SU-DHL-6 (cell line): ENCODE results near the gene BOK.

Experiments used
- H2AFZ ChIP-seq: fragments of 200-600 bp; sonication (generic); 2 replicates; pipeline ENCODE4 v1.6.1; 2014; ENCODE audit warnings: low read depth, mild to moderate bottlenecking, moderate library complexity, mixed read lengths, antibody characterized with exemption, low read length; ENCODE audit not compliant: severe bottlenecking
- H3F3A ChIP-seq: fragments of 200-600 bp; shearing (Covaris generic); 2 replicates; pipeline ENCODE4 v1.6.0; 2016; ENCODE audit warnings: antibody characterized with exemption, mild to moderate bottlenecking; ENCODE audit not compliant: insufficient read depth
- H3K27ac ChIP-seq: fragments of 200-600 bp; sonication (generic); 2 replicates; pipeline ENCODE4 v1.5.1; 2016; ENCODE audit warnings: low read depth, mild to moderate bottlenecking, low read length, moderate library complexity, mixed read lengths
- H3K27me3 ChIP-seq: fragments of 200-600 bp; sonication (generic), shearing (Covaris generic); 2 replicates; pipeline ENCODE4 v1.6.0; 2014; ENCODE audit warnings: mild to moderate bottlenecking, low read length
- H3K36me3 ChIP-seq: fragments of 200-600 bp; sonication (generic); 2 replicates; pipeline ENCODE4 v1.6.1; 2014; ENCODE audit warnings: mild to moderate bottlenecking, low read length, mixed read lengths
- H3K4me2 ChIP-seq: fragments of 300-600, 200-600 bp; shearing (Covaris generic), sonication (generic); 2 replicates; pipeline ENCODE4 v1.6.0; 2014; ENCODE audit warnings: low read length, low read depth, mild to moderate bottlenecking; ENCODE audit not compliant: poor library complexity, severe bottlenecking
- H3K4me3 ChIP-seq: fragments of 200-600 bp; sonication (generic); 2 replicates; pipeline ENCODE4 v1.5.1; 2014; ENCODE audit warnings: antibody characterized with exemption, low read length, mild to moderate bottlenecking, mixed read lengths; ENCODE audit not compliant: insufficient read depth, poor library complexity, severe bottlenecking
- H3K79me2 ChIP-seq: fragments of 200-600 bp; sonication (generic); 2 replicates; pipeline ENCODE4 v1.6.1; 2014; ENCODE audit warnings: mild to moderate bottlenecking, low read length, moderate library complexity; ENCODE audit not compliant: insufficient read depth
- H3K9ac ChIP-seq: fragments of 200-600 bp; sonication (generic); 2 replicates; pipeline ENCODE4 v1.7.0; 2014; ENCODE audit warnings: mild to moderate bottlenecking, low read length
- H3K9me2 ChIP-seq: fragments of 200-600 bp; sonication (generic); replicated peaks from 2 replicates; pipeline ENCODE4 v1.6.1; 2014; ENCODE audit warnings: low read length; ENCODE audit not compliant: insufficient read depth
- H3K9me3 ChIP-seq: fragments of 200-600 bp; sonication (generic); 2 replicates; pipeline ENCODE4 v1.6.1; 2014; ENCODE audit warnings: low read length, mixed read lengths; ENCODE audit not compliant: insufficient read depth
- H4K20me1 ChIP-seq: fragments of 200-600 bp; sonication (generic); 2 replicates; pipeline ENCODE4 v1.6.1; 2014; ENCODE audit warnings: low read depth, mild to moderate bottlenecking, antibody characterized with exemption, low read length, moderate library complexity, mixed read lengths
- EZH2phosphoT487 ChIP-seq: fragments of 200-600 bp; sonication (generic), shearing (Covaris generic); conservative IDR thresholded peaks from 2 replicates; pipeline ENCODE4 v1.6.1; 2018; ENCODE audit warnings: mild to moderate bottlenecking, antibody characterized with exemption, low read length, moderate library complexity, mixed read lengths
- TF ChIP-seq, protein P1 (sequence below): fragments of 200-600 bp; sonication (generic); IDR thresholded peaks from one replicate; pipeline ENCODE4 v1.5.1; 2017; ENCODE audit warnings: antibody characterized with exemption, mild to moderate bottlenecking, low read length, moderate library complexity; ENCODE audit not compliant: insufficient read depth, poor library complexity, severe bottlenecking

BOK gene

DNA sequence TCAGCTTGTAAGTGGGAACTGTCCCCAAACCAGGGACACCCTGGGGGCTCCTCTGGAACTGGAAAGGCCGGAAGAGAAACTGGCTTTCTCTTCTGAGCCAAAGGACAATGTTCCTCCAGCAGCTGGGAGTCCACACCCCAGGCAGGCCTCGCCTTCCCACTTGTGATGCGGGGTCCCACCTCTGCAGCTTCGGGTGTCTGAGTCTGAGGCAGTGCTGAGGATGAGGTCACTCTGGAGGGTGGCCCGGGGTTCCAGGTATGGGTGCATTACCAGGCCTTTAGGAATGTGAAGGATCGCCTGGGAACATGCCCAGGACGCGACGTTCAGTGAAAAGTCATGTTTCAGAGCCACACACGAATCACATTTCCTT, 18.2 kb upstream of the BOK start:
- H3F3A ChIP-seq: no peaks in the 10 kb centered on the region
- no peaks in the 10 kb centered on the region for H3K27me3 ChIP-seq
- H2AFZ ChIP-seq: no peak overlapping the region
- H3K9me3 ChIP-seq: no peaks in the 10 kb centered on the region
- no peaks in the 10 kb centered on the region for H3K9me2 ChIP-seq
- no peaks in the 10 kb centered on the region for H3K79me2 ChIP-seq
- no peak overlapping the region for H3K9ac ChIP-seq
- no peaks in the 10 kb centered on the region for H4K20me1 ChIP-seq
- TF ChIP-seq, protein P1, sequence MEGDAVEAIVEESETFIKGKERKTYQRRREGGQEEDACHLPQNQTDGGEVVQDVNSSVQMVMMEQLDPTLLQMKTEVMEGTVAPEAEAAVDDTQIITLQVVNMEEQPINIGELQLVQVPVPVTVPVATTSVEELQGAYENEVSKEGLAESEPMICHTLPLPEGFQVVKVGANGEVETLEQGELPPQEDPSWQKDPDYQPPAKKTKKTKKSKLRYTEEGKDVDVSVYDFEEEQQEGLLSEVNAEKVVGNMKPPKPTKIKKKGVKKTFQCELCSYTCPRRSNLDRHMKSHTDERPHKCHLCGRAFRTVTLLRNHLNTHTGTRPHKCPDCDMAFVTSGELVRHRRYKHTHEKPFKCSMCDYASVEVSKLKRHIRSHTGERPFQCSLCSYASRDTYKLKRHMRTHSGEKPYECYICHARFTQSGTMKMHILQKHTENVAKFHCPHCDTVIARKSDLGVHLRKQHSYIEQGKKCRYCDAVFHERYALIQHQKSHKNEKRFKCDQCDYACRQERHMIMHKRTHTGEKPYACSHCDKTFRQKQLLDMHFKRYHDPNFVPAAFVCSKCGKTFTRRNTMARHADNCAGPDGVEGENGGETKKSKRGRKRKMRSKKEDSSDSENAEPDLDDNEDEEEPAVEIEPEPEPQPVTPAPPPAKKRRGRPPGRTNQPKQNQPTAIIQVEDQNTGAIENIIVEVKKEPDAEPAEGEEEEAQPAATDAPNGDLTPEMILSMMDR: no peak
- TF ChIP-seq EZH2phosphoT487: no peak
- H3K4me2 ChIP-seq: no peak overlapping the region
- no peaks in the 10 kb centered on the region for H3K36me3 ChIP-seq
- no peak overlapping the region for H3K27ac ChIP-seq
- no peak overlapping the region for H3K4me3 ChIP-seq

DNA sequence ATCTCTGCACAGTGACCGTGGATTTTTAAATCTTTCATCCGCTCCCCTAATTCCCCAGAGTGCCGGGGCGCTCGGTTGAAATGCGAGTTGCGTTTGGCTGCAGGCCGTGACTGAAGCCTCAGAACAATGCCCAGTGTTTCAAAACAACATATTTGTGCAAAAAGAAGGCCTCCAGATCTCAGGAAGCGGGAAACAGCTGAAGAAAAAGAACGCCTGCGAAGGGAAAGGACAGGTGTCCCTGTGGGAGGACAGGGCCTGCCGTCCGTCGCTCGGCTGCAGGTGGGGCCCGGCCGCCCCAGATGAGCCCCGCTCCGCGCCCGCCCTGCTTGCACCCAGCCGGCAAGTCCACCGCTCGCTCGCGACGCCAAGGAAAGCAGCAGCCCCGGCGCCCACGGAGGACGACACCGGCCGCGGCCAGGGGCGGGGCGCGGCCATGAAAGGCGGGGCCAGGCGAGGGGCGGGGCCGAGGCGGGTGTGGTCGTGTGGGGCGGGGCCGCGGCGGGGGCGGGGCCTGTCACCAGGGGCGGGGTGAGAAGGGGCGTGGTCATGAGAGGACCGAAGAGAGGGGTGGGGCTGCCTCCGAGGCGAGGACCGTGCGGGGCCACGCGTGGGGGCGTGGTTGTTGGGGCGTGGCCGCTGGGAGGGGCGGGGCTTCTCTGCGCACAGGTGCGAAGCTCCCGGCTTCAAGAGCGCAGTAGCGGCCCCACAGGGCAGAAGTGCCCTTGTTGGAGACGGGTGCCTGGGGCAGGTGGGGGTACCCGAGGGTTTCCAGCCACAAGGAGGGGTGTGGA, 17.6 kb upstream of the BOK start:
- Histone ChIP-seq H3K9ac (no peak overlapping the region), H4K20me1 (no peaks in the 10 kb centered on the region), H3K4me2 (no peak overlapping the region), H3K36me3 (no peaks in the 10 kb centered on the region), H3K79me2 (no peaks in the 10 kb centered on the region), H3K9me3 (no peaks in the 10 kb centered on the region), H3F3A (no peaks in the 10 kb centered on the region), H3K27ac (no peak overlapping the region), H2AFZ (no peak overlapping the region), H3K27me3 (no peaks in the 10 kb centered on the region), H3K9me2 (no peaks in the 10 kb centered on the region), H3K4me3 (no peak overlapping the region)
- TF ChIP-seq EZH2phosphoT487: no peak
- TF ChIP-seq, protein P1: no peak

DNA sequence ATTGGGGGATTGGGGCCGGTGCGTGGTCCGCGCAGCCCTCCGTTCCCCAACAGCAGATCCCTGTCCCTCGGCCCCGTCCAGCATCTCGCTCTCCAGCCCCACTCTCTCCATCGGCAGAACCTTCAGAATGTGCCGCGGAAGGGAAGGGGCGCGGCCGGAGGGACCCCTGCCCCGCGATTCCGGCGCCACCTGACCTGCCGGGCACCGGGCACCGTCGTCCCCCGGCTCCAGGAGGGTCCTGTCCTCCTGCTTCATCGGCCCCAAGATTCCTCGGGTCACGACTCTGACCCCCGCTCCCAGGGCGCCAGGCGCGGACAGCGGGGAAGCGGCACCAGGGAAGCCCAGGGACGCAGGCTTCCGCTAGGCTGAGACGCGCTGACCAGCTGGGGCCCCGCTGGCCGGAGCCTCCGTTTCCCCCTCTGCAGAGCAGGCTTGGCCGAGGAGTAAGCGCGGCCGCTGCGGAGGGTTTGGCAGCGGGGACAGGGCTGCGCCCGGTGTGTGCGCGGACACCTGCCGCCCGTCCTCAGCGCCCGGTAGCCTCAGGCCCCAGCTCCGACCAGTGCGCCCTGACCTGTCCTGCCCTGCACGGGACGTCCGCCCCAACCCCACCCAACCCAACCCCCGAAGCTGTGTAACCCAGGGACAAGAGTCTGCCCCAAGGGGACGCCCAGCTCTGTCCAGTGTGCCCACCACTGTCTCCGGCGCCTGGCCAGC, 16.8 kb upstream of the BOK start:
- Histone ChIP-seq H3F3A (no peaks in the 10 kb centered on the region), H3K36me3 (no peaks in the 10 kb centered on the region), H3K9me2 (no peaks in the 10 kb centered on the region), H3K4me2 (no peak overlapping the region), H3K27me3 (no peaks in the 10 kb centered on the region), H3K79me2 (no peaks in the 10 kb centered on the region), H3K4me3 (no peak overlapping the region), H4K20me1 (no peaks in the 10 kb centered on the region), H3K27ac (no peak overlapping the region), H3K9me3 (no peaks in the 10 kb centered on the region), H3K9ac (no peak overlapping the region), H2AFZ (no peak overlapping the region)
- TF ChIP-seq EZH2phosphoT487: no peak
- TF ChIP-seq, protein P1: no peak
